ENCODE data around the gene MYLIP.

DNA sequence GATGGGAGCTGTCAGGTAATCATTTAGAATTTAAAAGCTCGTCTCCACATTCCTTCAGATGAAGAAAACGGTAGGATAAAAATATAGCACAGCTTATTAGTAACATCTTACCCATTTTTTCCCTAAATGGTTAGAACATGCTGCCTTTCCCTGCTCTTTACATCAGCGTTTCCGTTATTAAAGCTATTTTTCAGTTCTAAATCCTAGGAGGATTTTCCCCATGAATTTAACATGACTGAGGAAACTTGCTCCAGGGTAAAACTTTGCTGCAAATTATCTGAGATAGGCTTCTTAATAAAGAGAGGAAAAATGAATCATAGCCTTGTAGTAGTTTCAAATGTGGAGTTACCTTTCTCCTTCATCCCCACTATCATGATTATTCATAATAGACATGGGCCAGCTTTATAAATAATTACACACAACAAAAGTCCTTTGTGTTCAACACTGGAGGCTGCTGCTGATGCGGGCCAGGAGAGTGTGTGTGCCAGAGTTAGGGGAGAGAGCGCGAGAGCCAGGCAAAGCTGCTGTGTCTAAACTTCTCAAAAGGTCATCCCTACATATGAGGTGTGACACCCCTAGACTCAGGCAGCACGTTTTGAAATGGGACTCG, 24.4 kb downstream of the MYLIP start:
- TF ChIP-seq, protein P1, sequence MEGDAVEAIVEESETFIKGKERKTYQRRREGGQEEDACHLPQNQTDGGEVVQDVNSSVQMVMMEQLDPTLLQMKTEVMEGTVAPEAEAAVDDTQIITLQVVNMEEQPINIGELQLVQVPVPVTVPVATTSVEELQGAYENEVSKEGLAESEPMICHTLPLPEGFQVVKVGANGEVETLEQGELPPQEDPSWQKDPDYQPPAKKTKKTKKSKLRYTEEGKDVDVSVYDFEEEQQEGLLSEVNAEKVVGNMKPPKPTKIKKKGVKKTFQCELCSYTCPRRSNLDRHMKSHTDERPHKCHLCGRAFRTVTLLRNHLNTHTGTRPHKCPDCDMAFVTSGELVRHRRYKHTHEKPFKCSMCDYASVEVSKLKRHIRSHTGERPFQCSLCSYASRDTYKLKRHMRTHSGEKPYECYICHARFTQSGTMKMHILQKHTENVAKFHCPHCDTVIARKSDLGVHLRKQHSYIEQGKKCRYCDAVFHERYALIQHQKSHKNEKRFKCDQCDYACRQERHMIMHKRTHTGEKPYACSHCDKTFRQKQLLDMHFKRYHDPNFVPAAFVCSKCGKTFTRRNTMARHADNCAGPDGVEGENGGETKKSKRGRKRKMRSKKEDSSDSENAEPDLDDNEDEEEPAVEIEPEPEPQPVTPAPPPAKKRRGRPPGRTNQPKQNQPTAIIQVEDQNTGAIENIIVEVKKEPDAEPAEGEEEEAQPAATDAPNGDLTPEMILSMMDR (conservative IDR thresholded peaks at IDR 0.05; ENCODE audit: low read depth, low read length) = no peak
- TF ChIP-seq EZH2 (IDR thresholded peaks at IDR 0.05; ENCODE audit: low read length, unreplicated experiment) = no peak

Measured in PC-3 (cell line).